ENCODE measurements around the gene EIF1AD.

DNA sequence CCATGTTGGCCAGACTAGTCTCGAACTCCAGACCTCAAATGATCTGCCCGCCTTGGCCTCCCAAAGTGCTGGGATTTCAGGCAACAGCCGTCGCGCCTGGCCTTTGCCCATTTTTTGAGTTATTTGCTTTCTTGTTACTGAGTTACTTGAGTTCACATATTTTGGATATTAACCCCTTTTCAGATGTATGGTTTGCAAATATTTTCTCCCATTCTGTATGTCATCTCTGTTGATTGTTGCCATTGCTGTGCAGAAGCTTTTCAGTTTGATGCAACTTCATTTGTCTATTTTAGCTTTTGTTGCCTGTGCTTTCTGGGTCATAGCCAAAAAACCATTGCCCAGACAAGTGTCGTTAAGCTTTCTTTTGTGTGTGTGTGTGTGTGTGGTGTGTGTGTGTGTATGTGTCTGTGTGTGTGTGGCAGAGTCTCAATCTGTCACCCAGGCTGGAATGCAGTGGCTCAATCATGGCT lies 49.9 kb downstream of the EIF1AD start:
- no peak for TF ChIP-seq POLR2AphosphoS5 (IDR thresholded peaks at IDR 0.05; ENCODE audit: low read depth, low read length)
- TF ChIP-seq POLR2A (IDR thresholded peaks at IDR 0.05; ENCODE audit: low read depth, low read length) = no peak
- no peak for TF ChIP-seq TAF1 (IDR thresholded peaks at IDR 0.05; ENCODE audit: borderline replicate concordance, low read depth, low read length)

Data from GM12892 (cell line).